ENCODE results near the gene HAUS2. TPM values are rescaled to one million over a fixed set of nuclear protein-coding genes. Genes with fewer than 3 reads are reported as not detected.
"Not testable (repeated sequence)": the region's sequence is repeated elsewhere in the genome, so short reads cannot be mapped to it uniquely, and the experiment has no call there.

Gene HAUS2
- total and polyA plus RNA-seq, 2 donors (not counting 3 experiments of a cell fraction or from before 2014, with no cell fraction given), result 12.6 to 33.5 TPM

- FAIRE-seq; intact Hi-C loops (cut with micrococcal nuclease); H3K9me1 ChIP-seq (replicated peaks; ENCODE audit: control insufficient read depth, extremely low read depth, insufficient read depth, low read length); H3K27me3 ChIP-seq (ENCODE audit: control insufficient read depth in 2 of 2, insufficient read depth in 2 of 2, low read length in 2 of 2); H3K36me3 ChIP-seq (ENCODE audit: control insufficient read depth in 2 of 2, extremely low read depth in 1 of 2, insufficient read depth in 2 of 2, low read length in 2 of 2); H3K4me2 ChIP-seq (ENCODE audit: insufficient read depth, low read length); H3K79me2 ChIP-seq (ENCODE audit: control insufficient read depth, insufficient read depth, low read length); H2AFZ ChIP-seq (ENCODE audit: low read depth, low read length); DNase-seq (ENCODE audit: low read depth, low spot score); CTCF ChIA-PET; H3K4me3 ChIP-seq (replicated peaks in 1 of 3; ENCODE audit: insufficient read depth in 1 of 3, low read depth in 1 of 3, low read length in 3 of 3); POLR2A ChIA-PET; H4K20me1 ChIP-seq (replicated peaks; ENCODE audit: control insufficient read depth, extremely low read depth, insufficient read depth, low read length); dilution Hi-C loops (cut with MboI; ENCODE audit: extremely low pct_ligation_motif_present, low sequenced_read_pairs); BruUV-seq (replicated peaks); H3K27ac ChIP-seq (ENCODE audit: insufficient read depth, low read depth, low read length); H3K9ac ChIP-seq (replicated peaks; ENCODE audit: extremely low read depth, insufficient read depth, low read length); H3K9me3 ChIP-seq (replicated peaks; ENCODE audit: control insufficient read depth, insufficient read depth, low read length): not testable (repeated sequence)
- peaks cover 14% of the 10 kb centered on the region for H3K4me1 ChIP-seq (ENCODE audit: control insufficient read depth, extremely low read depth, insufficient read depth, low read length)
These were observed 52.7 kb downstream of the HAUS2 start for GRCh38 chr15:42601316-42601715.

DNA sequence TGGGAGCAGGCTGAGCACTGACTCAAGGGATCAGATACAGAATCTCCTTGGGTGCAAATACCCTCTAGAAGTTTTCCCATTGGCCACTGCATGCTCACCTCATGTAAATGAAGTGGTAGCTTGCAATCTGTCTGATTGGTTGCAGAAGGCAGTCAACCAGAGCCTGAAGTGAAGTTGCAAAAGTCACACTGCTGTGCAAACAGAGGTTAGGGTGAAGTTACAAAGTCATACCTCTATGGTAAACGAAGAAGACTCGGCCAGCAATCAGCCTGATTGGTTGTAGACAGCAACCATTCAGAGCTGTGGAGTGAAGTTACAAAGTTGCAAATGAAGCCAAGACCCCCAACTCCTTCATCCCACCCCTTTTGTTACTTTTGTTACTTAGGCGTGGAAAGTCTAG, 53.9 kb downstream of the HAUS2 start:
- CTCF ChIA-PET, result no interaction called here
- Histone ChIP-seq H3K9ac (replicated peaks; ENCODE audit: extremely low read depth, insufficient read depth, low read length) (no peak overlapping the region), H4K20me1 (replicated peaks; ENCODE audit: control insufficient read depth, extremely low read depth, insufficient read depth, low read length) (no peaks in the 10 kb centered on the region), H3K9me1 (replicated peaks; ENCODE audit: control insufficient read depth, extremely low read depth, insufficient read depth, low read length) (no peaks in the 10 kb centered on the region), H3K27ac (ENCODE audit: insufficient read depth, low read depth, low read length) (no peak overlapping the region), H2AFZ (ENCODE audit: low read depth, low read length) (no peak overlapping the region), H3K36me3 (ENCODE audit: control insufficient read depth in 2 of 2, extremely low read depth in 1 of 2, insufficient read depth in 2 of 2, low read length in 2 of 2) (no peaks in the 10 kb centered on the region), H3K4me1 (ENCODE audit: control insufficient read depth, extremely low read depth, insufficient read depth, low read length) (peaks cover 14% of the 10 kb centered on the region), H3K27me3 (ENCODE audit: control insufficient read depth in 2 of 2, insufficient read depth in 2 of 2, low read length in 2 of 2) (no peaks in the 10 kb centered on the region), H3K4me3 (replicated peaks in 1 of 3; ENCODE audit: insufficient read depth in 1 of 3, low read depth in 1 of 3, low read length in 3 of 3) (no peak overlapping the region), H3K9me3 (replicated peaks; ENCODE audit: control insufficient read depth, insufficient read depth, low read length) (no peaks in the 10 kb centered on the region), H3K4me2 (ENCODE audit: insufficient read depth, low read length) (no peak overlapping the region), H3K79me2 (ENCODE audit: control insufficient read depth, insufficient read depth, low read length) (no peaks in the 10 kb centered on the region)
- no peak for FAIRE-seq
- POLR2A ChIA-PET, result no interaction called here
- intact Hi-C loops (cut with micrococcal nuclease), result no loop called here
- TF ChIP-seq POLR2AphosphoS5 (IDR thresholded peaks at IDR 0.05; ENCODE audit: insufficient read depth, low read depth, low read length), result no peak
- TF ChIP-seq EZH2 (IDR thresholded peaks at IDR 0.05; ENCODE audit: borderline replicate concordance, low read depth, low read length, severe bottlenecking), result no peak
- TF ChIP-seq JUN (IDR thresholded peaks at IDR 0.05; ENCODE audit: borderline replicate concordance, insufficient read depth, insufficient read length, low read depth), result no peak
- TF ChIP-seq GATA2 (IDR thresholded peaks at IDR 0.05; ENCODE audit: insufficient read depth, insufficient read length, low read depth, low read length), result no peak
- no peak for TF ChIP-seq MYC (IDR thresholded peaks at IDR 0.05; ENCODE audit: low read depth, low read length)
- TF ChIP-seq POLR2A (IDR thresholded peaks at IDR 0.05; ENCODE audit: low read depth, low read length), result no peak
- TF ChIP-seq, protein P1, sequence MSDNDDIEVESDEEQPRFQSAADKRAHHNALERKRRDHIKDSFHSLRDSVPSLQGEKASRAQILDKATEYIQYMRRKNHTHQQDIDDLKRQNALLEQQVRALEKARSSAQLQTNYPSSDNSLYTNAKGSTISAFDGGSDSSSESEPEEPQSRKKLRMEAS (IDR thresholded peaks at IDR 0.05; ENCODE audit: insufficient read depth, insufficient read length), result no peak
- DNase-seq (ENCODE audit: low read depth, low spot score), result no peak
- dilution Hi-C loops (cut with MboI; ENCODE audit: extremely low pct_ligation_motif_present, low sequenced_read_pairs), result no loop called here
- no TSS peak for BruUV-seq (replicated peaks)

Data from endothelial cell of umbilical vein (primary cell).